Stimulated activated CD4-positive, alpha-beta T cell treated with anti-CD3 and anti-CD28 coated beads, Interleukin-2, amount 100 ng/mL, for 4 hours (primary cell): ENCODE measurements around the gene GABBR1.
"Not testable (repeated sequence)": the region's sequence is repeated elsewhere in the genome, so short reads cannot be mapped to it uniquely, and the experiment has no call there.

Experiments
- DNase-seq: peaks from one replicate; pipeline ENCODE4 v3.0.0-alpha.2; 2020; ENCODE audit warnings: low read depth

Gene GABBR1

DNA sequence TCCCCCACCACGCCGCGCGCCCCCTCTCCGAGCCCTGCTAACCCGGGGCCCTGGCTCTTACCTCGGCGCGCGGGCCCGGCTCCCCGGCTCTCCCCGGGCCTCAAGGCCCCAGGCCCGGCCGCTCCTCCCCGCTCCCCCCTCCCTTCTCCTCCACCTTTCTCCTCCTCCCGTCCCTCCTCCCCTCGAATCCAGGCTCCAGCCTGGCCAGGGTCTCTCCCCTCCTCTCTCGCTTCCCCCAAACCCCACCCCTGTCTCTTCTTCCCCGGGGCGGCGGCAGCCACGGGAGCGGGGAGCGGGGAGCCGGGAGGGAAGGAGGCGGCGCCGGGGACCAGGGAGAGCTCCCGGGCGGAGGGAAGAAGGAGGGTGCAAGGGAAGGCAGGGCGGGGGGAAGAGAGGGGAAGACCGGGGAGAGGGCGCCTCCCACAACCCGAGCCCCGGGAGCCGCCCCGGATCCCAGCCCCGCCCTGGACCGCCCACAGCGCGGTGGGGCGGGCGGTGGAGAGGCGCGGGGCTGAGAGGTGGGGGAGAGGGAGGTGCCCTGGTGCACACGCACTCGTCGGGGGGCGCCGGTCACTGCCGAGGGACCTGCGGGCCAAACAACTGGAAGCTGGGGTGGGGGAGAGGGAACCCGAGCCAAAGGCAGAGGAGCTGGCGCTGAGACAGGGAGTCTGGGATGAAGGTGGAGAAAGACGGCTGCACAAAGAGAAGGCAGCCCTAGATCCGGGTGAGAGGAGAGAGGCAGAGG lies at the start of gene GABBR1:
Gene GABBR1, minus strand, starts transcription at position 395 of the 745 bp plus-strand sequence. CDS start 798 bp downstream, outside the sequence.
- DNase-seq = peak; percentile 57

DNA sequence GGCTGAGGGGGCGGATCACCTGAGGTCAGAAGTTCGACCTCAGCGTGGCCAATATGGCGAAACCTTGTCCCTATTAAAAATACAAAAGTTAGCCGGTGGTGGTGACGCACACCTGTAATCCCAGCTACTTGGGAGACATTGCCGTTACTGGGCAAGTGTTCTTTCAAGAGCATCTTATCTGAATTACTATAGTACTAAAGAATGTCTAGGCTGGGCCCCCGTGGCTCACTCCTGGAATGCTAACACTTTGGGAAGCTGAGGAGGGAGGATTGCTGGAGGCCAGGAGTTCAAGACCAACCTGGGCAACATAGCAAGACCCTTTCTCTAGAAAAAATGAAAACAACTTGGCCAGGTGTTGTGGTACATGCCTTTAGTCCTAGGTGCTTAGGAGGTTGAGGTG lies 48.8 kb upstream of the GABBR1 start:
- no peak for DNase-seq

DNA sequence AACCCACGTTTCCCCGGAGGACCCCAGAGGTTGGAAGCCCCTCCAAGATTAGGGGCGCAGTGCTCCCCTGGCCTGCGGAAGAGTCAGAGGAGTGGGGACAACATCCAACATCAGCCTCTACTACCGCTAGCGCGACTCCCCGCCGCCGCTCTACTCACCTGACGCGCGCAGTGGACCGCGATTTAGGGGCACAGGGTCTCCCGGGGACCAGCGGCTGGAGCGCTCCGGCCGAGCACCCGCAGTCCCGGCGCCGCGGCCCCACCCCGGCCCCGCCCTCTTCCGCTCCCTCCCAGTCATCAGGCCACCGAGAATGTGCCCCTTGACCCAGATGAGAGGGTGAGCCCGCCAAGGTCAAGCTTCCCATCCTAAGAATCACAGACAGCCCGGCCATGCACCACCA lies 47.9 kb upstream of the GABBR1 start, which contains the start of gene ZFP57:
Gene ZFP57, minus strand, starts transcription at position 249 of the 400 bp plus-strand sequence. CDS start 4,149 bp downstream, outside the sequence.
- DNase-seq = no peak

DNA sequence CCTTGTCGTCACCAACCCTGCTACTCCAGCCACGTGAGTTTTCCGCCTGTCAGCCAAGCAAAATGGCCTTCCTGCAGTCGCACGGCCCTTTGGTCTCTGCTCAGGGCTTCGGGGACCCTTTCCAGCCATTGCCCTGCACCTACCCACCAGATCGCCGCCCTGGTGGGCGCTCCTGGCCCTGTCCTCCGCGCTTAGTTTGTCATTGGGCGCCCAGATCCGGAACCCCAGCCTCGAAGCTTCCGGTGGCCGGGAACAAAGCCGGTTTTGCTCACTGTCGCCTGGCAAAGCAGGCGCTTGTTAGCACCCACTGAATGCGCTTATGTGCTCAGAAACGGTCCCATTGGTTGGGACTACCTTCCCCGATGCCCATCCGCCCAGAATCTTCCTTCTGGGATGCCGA lies 47.4 kb upstream of the GABBR1 start:
- DNase-seq = no peak

DNA sequence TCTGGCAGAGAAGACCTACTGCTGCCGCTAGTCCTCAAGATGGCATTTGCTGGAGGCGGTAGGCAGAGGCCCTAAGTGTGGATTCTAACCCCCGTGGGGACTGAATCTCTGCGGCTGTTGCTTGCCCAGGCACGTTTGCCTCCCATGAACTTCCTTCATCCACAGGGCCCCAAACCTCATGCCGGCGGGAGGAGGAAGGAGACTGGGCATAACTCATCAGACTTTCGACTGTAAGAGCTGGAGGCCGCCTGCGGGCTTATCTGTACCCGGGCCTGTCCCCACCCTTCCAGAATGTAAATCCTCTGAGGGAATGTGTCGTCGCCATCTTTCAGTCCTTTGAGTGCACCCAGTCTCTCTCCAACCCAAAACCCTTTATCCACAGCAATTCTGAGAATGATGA lies 47.0 kb upstream of the GABBR1 start:
- DNase-seq = no peak

DNA sequence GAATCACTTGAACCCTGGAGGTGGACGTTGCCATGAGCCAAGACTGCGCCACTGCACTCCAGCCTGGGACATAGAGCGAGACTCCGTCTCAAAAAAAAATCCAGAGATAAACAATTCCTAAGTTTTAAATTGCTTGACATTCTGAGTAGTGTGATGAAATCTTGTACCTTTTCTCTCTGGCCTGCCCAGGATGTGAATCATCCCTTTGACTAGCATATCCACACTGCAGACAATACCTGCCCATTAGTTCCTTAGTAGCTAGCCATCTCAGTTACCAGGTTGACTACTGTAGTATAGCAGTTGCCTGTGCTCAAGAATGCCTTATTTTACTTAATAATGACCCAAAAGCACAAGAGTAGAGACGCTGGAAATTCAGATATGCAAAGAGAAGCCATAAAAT lies 45.1 kb upstream of the GABBR1 start:
- DNase-seq = no peak

DNA sequence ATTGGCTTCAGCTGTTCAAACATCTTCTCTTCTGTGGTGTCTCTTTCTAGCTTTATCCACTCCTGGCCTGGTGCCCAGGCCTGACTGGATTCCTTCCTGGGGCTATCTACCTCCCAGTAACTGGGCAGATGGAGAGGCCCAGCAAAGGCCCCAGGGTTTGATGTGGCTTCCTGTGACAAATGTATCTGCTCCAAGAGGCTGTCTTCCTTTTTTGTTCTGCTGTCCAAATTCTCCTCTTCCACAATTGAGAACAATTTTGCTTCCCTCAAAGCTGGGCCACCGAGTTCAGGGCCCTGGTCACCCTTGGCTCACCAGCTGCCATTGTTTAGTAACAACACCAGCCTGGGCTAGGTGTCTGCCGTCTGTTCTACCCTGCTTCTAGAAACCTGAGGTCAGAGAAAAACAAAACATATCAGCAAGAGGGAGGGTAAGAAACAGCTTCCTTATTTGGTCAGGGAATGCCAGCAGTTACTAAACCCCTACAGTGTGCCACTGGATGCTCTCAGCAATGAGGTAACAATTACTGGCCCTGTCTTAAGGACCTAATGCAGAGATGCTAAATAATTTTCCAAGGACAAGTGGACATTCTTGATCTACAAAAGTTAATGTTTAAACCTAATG lies 44.1 kb upstream of the GABBR1 start:
- DNase-seq = no peak

DNA sequence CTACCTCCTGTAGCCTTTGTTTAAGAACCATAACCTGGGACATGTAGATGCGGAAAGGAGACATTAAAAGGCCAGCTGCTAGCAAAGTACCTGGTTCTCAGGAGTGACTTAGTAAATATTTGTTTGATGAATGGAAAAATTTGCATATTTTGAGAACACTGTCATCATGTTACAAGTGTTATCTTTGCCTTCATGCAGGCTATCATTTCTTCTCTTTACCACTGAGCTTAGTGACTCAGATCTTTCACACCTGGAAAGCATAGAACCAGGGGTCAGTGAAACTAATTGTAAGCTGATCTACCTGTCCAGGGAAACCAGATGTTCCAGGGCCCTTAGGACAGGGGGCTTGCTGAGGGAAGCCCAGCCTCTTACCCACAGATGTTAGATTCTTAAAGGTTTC lies 42.6 kb upstream of the GABBR1 start:
- DNase-seq = no peak

DNA sequence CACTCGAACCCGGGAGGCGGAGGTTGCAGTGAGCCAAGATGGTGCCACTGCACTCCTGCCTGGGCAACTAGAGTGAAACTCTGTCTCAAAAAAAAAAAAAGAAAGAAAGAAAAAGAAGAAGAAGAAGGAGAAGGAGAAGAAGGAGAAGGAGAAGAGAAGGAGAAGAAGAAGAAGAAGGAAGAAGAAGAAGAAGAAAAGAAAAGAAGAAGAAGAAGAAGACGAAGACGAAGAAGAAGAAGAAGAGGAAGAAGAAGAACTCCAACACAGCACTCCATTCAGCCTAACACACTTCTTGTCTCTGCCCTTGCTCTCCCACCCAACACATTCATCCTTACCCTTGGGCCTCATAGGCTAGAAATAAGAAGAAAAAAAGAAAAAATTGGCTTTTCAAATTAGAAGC lies 41.0 kb upstream of the GABBR1 start:
- DNase-seq = no peak

DNA sequence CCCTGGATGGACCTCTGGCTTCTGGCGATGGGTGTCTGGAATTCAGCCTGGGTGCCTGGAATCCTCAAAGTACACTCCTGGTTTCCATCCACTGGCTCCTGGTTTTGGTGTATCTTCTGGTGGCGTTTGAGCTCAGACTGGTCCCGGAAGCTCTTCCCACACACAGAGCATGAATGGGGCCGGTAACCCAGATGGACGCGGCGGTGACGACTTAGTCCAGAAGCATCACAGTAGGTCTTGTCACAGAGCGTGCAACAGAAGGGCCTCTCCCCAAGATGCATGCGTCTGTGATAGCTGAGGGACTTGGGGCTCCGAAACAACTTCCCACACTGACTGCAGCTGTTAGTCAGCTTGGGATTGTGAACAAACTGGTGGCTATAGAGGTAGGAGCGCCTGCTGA lies 40.2 kb upstream of the GABBR1 start:
- DNase-seq = no peak

DNA sequence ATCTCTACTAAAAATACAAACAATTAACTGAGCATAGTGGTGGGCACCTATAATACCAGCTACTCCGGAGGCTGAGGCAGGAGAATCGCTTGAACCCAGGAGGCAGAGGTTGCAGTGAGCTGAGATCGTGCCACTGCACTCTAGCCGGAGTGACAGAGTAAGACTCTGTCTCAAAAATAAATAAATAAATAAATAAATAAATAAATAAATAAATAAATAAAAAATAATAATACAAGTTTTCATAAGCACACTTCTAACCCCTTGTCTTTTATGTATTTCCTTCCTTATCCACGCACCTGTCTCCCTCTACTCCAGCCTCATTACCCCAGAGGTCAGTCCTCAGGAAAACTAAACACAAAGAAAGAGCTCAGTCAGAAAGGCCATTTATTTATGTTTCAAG lies 39.1 kb upstream of the GABBR1 start:
- not testable (repeated sequence) for DNase-seq

DNA sequence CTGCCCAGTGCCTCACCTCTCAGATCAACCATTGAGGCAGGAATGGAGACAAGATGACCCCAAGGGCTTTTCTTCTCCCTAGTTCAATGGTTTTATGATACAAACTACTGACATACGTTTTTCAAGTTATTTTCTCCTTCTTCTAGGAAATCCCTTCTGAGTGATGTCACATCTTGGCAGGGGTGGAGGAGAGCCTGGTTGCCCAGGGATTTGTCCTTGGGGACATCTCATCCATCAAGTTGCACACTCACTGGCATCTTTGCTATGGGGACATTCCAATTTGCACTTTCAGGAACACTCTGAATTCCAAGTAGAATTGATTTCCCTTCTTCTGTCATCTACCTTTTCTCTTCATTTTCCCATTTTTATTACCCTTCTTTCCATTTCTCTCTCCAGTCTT lies 38.0 kb upstream of the GABBR1 start:
- DNase-seq = no peak

DNA sequence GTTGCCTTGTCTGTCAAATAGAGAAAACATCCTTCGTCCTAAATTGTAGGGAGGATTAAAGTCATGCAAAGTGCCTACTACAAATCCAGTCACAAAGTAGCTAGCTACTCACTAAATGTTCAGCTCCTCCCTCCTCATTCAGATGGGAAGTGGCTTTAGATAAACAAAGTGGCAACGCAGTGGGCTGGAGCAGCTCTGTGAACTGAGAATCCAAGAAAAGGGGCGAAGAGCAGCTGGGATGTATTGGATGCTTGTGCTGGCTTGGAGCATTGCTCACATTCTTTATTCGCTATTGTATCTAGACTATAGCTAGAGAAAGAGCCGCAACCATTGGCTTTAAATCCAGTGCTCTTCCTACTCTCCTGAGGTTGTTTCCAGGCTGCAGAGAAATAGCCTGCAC lies 34.2 kb upstream of the GABBR1 start:
- no peak for DNase-seq

DNA sequence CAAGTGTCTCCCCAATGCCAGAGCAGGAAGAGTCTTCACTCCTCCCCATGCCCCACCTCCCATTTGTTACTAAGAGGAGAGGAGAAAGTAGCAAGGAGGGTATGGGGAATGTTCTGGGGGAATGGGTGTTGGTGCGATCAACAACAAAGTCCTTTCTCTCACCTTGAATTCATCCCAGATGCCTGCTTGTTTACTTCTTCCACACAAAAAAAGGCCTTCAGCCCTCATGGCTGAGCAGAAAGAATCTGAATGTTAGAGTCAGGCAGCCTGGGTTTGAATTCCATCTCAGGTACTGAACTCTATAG lies 33.8 kb upstream of the GABBR1 start:
- DNase-seq = no peak

DNA sequence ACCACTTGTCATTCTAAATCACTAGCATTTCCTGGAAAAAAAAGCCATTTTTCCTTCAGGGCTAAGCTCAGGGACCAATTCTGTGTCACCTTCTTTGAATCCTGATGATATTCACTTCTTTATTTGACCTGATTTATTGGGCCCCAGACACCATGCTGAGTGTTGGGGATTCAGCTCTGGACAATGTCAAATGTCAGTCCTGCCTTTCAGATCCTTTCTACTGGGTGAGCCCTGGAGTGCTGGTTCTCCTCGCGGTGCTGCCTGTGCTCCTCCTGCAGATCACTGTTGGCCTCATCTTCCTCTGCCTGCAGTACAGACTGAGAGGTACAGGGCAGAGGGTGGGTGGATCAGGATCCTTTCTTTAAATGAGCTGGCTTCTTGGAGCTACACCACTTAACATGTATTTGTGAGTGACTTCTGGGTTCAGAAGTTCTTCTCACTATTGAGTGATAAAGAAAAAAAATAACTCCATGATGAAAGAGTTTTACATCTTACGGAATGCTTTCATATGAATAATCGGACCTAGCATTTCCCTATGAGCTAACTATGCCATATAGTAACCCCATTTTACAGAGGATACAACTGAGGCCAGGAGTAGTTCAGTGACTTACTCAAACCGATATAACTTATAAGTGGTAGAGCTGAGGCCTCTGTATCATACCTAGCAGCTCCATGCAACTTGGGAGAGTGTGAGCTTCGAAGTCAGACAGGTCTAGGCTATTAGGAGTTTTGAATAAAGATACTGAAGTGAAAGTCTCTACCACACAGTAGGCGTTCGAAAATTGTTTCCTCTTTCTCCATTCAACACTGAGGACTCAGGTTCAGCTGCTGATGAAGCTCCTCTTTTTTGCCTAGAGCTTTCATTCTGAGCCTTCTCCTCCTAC lies 33.2 kb upstream of the GABBR1 start:
- no peak for DNase-seq

DNA sequence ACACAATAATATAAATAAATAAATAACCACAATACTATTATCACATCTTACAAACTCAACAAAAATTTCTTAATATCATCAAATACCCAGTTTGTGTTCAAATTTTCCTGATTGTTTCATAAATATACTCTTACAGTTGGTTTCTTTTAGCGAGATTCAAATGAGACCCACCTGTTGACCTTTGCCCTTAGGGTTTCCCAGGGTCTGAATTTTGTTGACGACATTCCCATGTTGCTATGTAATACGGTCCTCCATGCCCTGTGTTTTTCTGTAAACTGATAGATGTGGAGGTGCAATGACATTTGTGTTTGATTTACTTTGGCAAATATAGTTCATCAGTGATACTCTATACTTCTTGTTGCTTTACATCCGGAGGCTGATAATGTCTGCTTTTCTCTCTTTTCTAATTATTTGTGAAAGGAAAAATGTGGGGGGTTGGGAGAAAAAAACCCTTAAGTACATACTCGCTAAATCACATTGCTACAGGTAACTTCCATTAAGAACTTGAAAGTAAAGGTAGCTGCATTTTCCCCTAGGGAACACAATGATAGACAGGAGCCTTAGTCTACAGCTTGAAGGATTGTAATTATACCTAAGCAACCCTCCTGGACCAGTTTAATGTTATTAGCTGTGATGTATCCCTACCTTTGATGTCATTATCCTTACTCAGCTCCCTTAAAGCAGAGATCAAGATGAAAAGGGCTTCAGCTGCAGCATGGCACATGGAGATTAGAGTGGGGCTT lies 30.5 kb upstream of the GABBR1 start:
- no peak for DNase-seq

DNA sequence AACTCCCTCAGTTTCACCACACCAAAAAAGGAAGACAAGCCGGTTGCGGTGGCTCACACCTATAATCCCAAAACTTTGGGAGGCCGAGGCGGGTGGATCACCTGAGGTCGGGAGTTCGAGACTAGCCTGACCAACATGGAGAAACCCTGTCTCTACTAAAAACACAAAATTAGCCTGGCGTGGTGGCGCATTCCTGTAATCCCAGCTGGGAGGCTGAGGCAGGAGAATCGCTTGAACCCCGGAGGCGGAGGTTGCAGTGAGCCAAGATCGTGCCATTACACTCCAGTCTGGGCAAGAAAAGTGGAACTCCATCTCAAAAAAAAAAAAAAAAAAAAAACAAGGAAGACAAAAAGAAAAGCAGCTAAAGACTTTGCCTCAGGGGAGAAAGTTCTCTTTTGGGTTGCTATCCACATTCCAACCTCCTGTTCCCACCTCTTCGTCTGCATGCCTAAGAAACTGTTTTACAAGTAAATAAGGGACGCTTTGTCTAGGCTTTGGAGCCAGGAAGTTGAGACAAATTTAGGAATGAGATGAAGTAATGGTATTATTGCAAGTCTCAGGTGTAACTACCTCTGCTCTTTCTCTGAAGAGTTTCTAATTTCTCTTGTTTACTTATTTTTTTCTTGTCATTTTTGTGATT lies 28.6 kb upstream of the GABBR1 start:
- not testable (repeated sequence) for DNase-seq

DNA sequence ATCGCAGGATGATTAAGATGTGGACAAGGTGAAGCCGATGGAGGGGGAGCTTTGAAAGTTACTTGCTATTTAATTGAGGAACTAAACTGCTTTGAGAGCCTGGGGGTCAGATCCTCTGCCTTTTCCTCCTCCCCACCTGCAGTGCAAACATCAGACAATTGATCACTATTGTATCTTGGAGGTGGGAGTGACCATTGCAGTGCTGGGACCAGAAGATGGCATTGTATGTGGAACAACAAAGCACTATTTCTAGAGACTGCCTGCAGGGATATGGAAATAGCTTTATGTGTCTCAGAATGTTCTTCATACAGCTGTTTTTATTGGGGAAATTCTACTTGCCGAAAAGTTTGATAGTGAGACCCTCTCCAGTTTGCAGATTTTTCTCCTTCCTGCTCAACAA lies 28.1 kb upstream of the GABBR1 start:
- DNase-seq = no peak

DNA sequence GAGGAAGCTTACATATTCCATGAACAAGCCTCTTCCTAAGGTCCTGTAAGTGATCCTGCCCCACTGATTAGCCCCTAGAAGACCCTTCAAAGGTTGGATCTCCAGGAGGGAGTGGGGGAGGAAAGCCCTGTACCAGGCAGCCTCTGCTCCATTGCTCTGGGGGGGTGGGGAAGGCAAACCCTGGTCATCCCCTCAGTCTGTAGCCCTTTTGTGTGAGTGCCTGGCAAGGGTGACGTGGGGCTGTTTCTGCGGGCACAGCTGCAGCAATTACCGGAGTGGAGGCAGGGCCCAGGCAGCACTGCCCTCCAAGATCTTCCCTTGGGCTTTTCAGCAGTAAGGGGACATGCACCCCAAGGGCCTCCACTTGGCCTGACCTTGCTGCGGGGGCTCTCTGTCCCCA lies 23.8 kb upstream of the GABBR1 start, which contains the start of gene MOG:
Gene MOG, plus strand, starts transcription at position 295 of the 400 bp plus-strand sequence. CDS start 118 bp downstream, outside the sequence.
- DNase-seq = no peak

DNA sequence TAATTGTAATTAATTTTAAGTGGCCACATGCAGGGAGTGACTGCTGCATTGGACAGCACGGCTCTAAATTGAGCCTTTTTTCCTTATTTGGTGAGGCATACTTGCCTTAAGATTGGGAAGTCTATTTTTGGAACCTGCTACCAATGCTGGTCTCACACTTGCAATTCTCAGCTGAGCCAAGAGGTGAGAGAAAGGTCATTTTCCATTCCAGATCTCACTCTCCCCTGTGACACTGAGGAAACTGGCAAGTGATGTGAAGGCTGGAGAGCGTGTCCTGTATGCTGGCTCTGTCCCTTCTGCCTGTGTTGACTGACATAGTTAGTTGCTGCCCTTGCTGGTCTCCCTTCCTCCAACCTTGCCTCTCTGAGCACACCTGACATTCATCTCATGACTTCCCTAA lies 23.2 kb upstream of the GABBR1 start:
- DNase-seq = no peak

DNA sequence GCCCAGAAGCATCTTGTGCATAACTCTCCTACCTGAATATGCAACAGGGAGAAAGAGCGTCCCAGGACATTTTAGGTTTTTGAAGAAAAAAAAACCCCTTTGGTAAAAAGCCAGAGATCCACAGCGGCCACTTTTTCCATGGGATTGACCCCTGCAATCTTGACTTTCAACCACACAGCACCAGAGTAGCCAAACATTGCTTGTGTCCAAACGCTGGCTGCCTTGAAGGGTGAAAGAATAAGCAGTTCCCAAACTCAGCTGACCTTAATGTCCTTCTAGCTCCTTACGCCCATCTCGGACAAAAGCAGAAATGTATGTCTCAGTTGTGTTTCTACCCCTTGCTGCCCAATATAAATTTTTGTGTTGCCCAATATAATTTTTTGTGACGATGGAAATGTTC lies 22.7 kb upstream of the GABBR1 start:
- DNase-seq = no peak
